Fibroblast of skin of abdomen (primary cell): ENCODE data around the gene LMBRD2.
A peak's percentile ranks its signal among the peaks of the same experiment; 100 is the strongest.

Source experiments
- DNase-seq: peaks from one replicate; pipeline ENCODE4 v3.0.0-alpha.2; 2013

The LMBRD2 gene

DNA sequence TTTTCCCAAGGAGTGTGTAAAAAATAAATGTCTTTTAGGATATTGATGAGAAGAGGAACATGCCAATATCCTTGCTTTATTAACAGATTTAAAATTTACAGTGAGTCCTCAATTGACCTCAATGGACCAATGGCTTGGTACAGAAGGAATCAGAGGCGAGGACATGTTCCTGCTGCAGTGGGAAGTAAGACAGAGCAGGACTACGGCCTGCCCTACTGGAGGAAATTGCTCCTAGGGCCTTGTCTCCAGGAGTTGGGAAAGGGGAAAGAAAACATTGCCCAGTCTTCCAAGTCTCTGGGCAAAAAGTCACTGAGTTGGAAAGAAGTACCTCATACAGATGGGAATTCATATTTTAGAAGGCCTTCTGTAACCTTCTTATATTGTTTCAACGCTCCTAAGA is 51.9 kb downstream of the LMBRD2 start:
- DNase-seq = no peak

GRCh38 chr5:36096486-36096885 is 55.2 kb downstream of the LMBRD2 start:
- DNase-seq = no peak

- peak; percentile 6 for DNase-seq
Observed at GRCh38 chr5:36089989-36090388, 61.7 kb downstream of the LMBRD2 start.

GRCh38 chr5:36079200-36079781 is 72.4 kb downstream of the LMBRD2 start:
- peak; percentile 51 for DNase-seq

DNA sequence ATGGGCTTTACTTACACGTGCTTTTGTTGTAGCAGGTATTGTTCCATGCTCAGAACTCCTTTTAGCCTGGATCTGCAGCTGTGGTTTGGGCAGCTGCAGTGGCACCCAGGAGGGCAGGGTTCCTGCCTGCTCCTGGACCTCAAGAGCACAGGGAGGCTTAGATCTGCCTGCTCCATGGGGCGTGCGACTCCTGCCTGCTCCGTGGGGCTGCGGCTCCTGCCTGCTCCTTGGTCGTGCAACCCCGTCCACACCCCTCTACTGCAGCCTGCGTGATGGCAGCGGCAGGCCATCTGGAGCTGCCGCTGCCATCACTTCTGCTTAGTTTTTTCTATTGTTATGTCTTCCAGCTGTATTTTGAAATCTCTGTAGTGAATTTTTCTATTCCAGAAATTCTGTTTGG is 73.3 kb downstream of the LMBRD2 start:
- DNase-seq = no peak

DNA sequence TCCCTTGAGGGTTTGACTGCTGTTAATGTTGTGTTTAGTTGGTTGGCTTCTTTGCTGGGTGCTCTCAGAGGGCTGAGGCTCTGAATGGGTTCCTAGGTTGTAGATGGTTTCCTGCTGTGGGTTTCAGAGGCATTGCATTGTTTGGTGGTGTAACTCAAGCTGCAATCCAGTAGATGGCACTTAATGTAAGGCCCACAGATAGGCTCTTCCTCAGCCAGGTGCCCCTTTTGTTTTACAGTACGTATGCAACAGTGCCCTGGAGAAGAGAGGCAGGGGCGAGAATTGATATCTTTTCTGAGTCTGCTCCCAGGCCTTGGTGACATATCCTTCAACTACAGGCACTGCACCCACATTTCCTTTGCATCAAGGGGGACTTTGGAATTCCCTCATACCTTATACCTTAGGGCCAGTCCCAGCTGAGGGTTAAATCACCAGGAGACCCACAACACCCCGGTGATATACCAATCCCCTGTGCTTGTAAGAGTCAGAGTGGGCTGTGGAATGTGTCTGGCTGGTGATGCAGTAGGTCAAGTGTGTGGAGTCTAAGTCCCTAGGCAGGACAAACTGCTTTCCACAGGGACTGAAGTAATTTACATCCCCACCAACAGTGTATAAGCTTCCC is 78.0 kb downstream of the LMBRD2 start:
- no peak for DNase-seq

DNA sequence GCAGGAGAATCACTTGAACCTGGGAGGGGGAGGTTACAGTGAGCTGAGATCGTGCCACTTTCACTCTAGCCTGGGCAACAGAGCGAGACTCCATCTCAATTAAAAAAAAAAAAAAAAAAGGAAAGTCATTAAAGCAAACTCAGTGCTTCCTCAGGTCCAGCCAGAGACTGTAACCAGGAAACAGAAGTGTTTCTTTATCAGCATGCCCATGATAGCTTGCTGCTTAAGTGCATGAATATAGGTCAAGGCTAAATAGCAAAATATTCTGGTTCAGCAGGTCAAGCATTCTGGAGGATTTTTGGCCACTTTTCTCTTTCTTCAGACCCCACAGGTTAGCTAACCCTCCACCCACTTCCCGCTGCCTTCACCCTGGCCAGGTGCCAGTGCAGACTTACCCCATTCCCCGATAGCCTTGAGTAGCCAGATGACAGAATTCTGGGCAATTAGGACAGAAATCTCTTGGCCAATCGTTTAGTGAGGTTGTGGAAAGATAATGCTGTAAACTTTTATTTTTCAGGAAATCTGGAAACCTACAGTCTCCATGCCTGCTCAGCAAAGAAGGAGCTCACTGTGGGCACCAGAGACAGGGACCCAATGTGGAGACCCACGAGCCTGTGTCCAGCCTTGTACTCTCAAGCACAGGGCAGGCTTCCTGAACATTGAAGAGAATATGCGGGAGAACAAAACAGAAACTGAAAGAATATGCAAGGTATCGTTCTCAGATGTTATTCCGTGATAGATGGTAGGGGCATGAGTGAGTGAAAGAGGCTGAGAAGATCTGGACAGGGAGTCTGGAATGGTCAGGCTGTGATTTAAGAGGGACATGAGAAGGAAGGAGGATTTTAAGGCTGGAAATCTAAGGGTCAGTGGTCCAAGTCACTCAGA is 80.8 kb downstream of the LMBRD2 start:
- DNase-seq = no peak

DNA sequence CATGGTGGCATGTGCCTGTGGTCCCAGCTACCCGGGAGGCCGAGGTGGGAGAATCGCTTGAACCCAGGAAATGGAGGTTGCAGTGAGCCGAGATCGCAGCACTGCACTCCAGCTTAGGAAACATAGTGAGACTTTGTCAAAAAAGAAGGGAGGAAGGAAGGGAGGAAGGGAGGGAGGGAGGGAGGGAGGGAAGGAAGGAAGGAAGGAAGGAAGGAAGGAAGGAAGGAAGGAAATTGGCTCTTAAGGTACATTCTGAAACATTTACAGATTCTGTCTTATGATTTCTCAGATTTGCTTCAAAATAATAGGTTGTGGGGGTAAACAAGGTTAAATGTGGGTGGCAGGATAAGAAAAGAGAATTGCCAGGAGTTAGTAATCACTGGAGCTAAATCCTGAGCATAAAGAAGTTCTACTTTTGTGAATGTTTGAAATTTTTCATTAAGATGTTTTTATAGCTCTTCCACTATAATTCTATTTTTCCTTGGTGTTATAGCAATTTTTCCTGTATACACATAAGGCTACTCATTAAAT is 82.9 kb downstream of the LMBRD2 start:
- DNase-seq = no peak

DNA sequence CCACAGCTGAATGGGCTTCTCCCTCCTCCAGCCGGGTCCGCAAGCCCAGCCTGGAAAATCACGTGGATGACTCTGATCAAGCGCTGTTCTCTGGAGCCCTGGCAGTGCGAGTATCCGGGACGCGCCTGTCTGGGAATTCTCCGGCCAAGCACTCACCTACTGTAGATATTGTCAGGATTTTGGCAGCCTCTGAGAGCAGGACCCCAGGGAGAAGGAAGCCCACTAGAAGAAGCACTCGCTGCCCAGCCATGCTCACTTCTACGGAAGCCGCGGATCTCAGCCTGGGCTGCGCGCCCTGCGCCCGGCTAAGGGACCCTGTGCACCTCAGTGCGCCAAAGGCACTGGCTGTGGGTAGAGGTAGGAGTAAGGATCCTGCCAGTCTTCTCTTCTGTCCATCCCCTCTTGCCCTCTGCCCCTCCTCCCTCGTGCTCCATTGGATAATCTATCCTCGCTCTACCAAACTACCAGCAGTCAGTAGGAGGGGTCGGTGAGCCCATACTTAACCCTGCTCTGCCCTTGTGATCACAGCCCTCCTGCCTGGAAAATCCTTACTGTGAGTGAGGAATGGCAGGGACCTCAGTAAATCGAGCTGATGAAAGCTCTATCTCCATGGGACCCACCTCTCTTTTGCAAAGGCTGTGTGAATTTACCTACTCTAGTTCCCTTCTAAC is 85.0 kb downstream of the LMBRD2 start, which contains the start of gene UGT3A2:
TSS of gene UGT3A2 (minus strand) at position 343 of the 671 bp plus-strand sequence. CDS start at position 250, 93 bp downstream.
- DNase-seq = no peak

DNA sequence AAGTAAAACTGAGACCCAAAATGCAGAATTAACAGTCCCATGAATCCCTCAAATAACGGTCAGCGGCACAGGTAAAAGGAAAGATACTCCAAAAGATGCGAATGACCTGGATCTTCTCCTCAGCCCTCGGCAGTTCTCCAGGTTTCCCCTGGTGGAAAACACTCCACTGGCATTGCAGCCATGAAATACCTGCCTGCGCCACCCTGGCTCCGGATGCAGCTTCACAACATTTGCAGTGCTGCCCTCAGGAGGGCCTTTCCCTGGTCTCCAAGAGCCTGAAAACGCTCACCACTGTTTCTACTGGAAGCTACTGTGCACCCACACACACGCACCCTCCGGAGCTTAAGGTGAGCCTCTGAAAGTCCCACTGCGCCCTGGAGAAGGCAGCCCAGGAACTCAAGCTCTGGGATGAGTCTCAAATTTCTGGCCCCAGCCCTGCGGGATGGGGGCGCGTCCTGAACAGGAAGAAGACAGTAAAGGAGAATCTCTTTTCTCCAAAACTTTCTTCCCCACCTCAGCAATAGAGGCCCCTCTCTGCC is 85.6 kb downstream of the LMBRD2 start:
- no peak for DNase-seq

- peak; percentile 37 for DNase-seq
Observed at GRCh38 chr5:36060420-36060887, 91.2 kb downstream of the LMBRD2 start.

DNA sequence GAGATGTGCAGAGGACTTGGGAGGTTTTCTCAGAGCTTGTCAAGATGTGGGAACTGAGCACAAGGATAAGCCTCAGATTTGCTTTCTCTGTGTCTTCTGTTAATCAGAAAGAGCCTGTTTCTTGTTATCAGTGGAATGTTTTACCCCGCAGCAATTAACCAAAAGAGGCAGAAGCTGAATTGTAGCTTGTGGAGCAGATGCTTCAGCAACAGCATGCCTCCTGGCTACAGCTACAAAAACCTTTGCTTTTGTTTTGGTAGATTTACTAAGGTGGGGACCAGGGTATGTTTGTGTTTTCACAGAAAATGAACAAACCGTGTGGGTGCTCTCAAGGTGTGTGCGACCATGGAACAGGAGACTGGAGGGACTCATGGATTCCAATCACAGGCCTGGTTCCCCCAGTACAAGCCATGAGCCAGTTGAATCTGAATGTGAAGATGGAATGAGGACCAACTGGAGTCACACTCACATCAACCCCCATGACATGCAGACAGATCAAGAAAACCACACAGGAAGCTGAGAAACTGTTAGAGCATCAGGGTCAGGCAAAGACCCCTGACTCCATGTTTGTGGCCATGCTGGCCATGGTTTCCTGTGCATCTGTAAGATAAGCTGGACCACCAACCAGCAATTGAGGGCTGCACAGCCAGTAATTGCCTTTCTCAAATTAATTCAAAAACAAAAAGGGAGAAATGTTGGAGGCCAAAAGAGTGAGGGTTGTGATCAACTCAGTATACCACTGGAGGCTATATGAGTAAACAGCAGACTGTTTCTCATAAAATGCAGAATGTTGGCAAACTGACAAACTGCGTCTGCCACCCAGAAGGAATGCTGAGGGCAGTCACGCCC is 91.9 kb downstream of the LMBRD2 start:
- DNase-seq = peak; percentile 51

GRCh38 chr5:36058776-36059175 is 92.9 kb downstream of the LMBRD2 start:
- no peak for DNase-seq

- DNase-seq = no peak
Observed at GRCh38 chr5:36057386-36057785, 94.3 kb downstream of the LMBRD2 start.

DNA sequence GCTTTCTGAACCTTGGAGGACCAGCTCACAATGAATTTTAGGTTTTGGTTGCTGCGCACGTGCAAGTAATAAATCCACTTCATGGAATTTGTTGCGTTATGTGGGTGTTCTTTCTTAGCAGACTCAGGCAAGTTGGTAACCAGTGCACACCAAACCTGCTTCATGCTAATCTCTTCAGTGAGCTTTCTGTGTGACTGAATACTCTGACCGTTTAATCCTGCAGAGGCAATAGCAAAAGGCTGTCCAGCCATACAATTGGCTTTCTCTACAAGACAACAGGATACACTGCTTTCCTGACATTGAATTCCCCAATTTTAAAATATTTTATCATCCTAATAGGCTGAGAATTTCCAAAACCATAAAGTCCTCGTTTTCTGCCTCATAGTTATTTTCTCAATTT is 95.3 kb downstream of the LMBRD2 start:
- DNase-seq = no peak

DNA sequence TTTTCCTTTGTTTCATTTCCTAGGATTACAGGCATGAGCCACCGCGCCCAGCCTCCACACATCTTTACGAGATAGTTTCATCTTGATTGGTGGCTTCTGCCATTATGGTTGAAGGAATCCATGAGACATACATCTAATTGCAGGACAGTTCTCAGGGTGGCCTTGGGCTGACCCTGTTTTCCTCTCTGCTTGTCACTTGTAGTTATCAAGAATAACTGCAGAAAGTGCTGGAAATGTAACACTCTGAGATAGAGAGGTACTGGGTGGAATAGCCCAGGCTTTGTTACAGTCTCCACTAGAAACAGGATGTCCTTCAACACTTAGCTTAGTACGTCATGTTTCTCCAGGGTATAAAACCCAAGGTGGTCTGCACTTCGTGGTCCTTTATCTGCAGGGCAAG is 95.7 kb downstream of the LMBRD2 start:
- DNase-seq = no peak

GRCh38 chr5:36054647-36055046 is 97.0 kb downstream of the LMBRD2 start:
- no peak for DNase-seq

DNA sequence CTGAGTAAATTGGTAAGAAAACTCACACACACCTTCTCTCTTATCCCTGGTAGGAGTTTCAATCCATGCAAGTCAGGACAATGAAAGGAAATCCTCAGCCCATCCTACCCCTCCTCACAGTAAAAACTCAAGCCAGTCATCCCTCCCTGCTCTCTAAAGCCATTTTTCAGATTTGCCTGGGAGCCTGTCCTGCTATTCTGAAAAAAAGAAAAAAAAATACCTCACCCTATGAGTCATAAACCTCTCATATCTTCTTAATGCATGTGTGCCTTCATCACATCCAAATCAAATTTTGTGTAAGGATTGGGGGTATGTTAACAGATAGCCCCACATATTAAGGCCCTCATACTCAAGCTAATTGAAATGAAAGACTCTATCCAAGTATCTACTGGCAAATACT is 99.1 kb downstream of the LMBRD2 start:
- DNase-seq = no peak

GRCh38 chr5:36049949-36050348 is 101.7 kb downstream of the LMBRD2 start:
- DNase-seq = no peak
